WTC11 (cell line): ENCODE results near the gene AZIN2. TPM values are rescaled to one million over a fixed set of nuclear protein-coding genes. Genes with fewer than 3 reads are reported as not detected.

Source experiments
- ATAC-seq: fragments of 200-7000 bp; cut with Tn5 transposase; 2 replicates; pipeline ENCODE4 v1.10.0; 2021; ENCODE audit warnings: mild to moderate bottlenecking, moderate library complexity
- CTCF ChIA-PET: fragments of 300-600 bp; sonication (Branson Sonifier 250); formaldehyde crosslinking; loops from one replicate; lab custom pipeline; 2021; ENCODE audit warnings: antibody characterized with exemption; lab: Charles Lee
- POLR2A ChIA-PET: fragments of 350-600 bp; sonication (Branson Sonifier 250); formaldehyde crosslinking; loops from one replicate; lab custom pipeline; 2021; ENCODE audit warnings: antibody characterized with exemption; lab: Charles Lee
- DNase-seq: peaks from one replicate; pipeline ENCODE4 v3.0.0; 2021; ENCODE audit warnings: low spot score
- H3K27ac Mint-ChIP-seq: 2 replicates; pipeline ENCODE4 v1.8.0; 2021; ENCODE audit warnings: mixed read lengths
- H3K27me3 Mint-ChIP-seq: 2 replicates; pipeline ENCODE4 v1.8.0; 2021; ENCODE audit warnings: low read depth, mild to moderate bottlenecking, moderate library complexity, mixed read lengths
- H3K36me3 Mint-ChIP-seq: 2 replicates; pipeline ENCODE4 v1.8.0; 2021; ENCODE audit warnings: mixed read lengths
- H3K4me1 Mint-ChIP-seq: 2 replicates; pipeline ENCODE4 v1.8.0; 2022; ENCODE audit warnings: mixed read lengths
- H3K4me3 Mint-ChIP-seq: 2 replicates; pipeline ENCODE4 v1.8.0; 2021; ENCODE audit warnings: mild to moderate bottlenecking, moderate library complexity, mixed read lengths
- H3K9me3 Mint-ChIP-seq: 2 replicates; pipeline ENCODE4 v1.8.0; 2021; ENCODE audit warnings: mixed read lengths
- AFF4 ChIP-seq: sonication (generic); formaldehyde crosslinking; IDR thresholded peaks from 2 replicates; pipeline ENCODE4 v1.8.1; 2023; ENCODE audit warnings: mild to moderate bottlenecking, missing genetic modification reagents, borderline replicate concordance
- AR ChIP-seq: fragments of 250-450 bp; sonication (Bioruptor Pico); IDR thresholded peaks from 2 replicates; pipeline ENCODE4 v1.9.0; 2021; ENCODE audit warnings: mild to moderate bottlenecking
- ATF1 ChIP-seq: sonication (generic); formaldehyde crosslinking; IDR thresholded peaks from 2 replicates; pipeline ENCODE4 v1.8.1; 2023; ENCODE audit warnings: mild to moderate bottlenecking, moderate library complexity, missing genetic modification reagents
- CREB1 ChIP-seq: sonication (generic); formaldehyde crosslinking; IDR thresholded peaks from 2 replicates; pipeline ENCODE4 v1.8.0; 2023; ENCODE audit warnings: mild to moderate bottlenecking, missing genetic modification reagents
- FOXP4 ChIP-seq: sonication (generic); formaldehyde crosslinking; IDR thresholded peaks from 2 replicates; pipeline ENCODE4 v1.8.0; 2022; ENCODE audit warnings: mild to moderate bottlenecking, missing genetic modification reagents
- HMGXB4 ChIP-seq: sonication (generic); formaldehyde crosslinking; IDR thresholded peaks from 2 replicates; pipeline ENCODE4 v1.8.1; 2023; ENCODE audit warnings: mild to moderate bottlenecking, moderate library complexity, missing genetic modification reagents
- NFYB ChIP-seq: sonication (generic); formaldehyde crosslinking; conservative IDR thresholded peaks from 2 replicates; pipeline ENCODE4 v1.8.0; 2022; ENCODE audit warnings: low read depth, missing genetic modification reagents
- OVOL2 ChIP-seq: fragments of 250-450 bp; sonication (Bioruptor Pico); IDR thresholded peaks from 2 replicates; pipeline ENCODE4 v1.9.0; 2021; ENCODE audit warnings: mild to moderate bottlenecking, borderline replicate concordance
- RORB ChIP-seq: fragments of 250-450 bp; sonication (Bioruptor Pico); IDR thresholded peaks from 2 replicates; pipeline ENCODE4 v1.9.0; 2021; ENCODE audit warnings: mild to moderate bottlenecking
- SMAD3 ChIP-seq: sonication (generic); formaldehyde crosslinking; IDR thresholded peaks from 2 replicates; pipeline ENCODE4 v1.8.0; 2022; ENCODE audit warnings: missing genetic modification reagents, mild to moderate bottlenecking, borderline replicate concordance
- TCF7 ChIP-seq: sonication (generic); formaldehyde crosslinking; IDR thresholded peaks from 2 replicates; pipeline ENCODE4 v1.8.0; 2022; ENCODE audit warnings: mild to moderate bottlenecking, low read depth, missing genetic modification reagents, moderate library complexity
- TEAD1 ChIP-seq: sonication (generic); formaldehyde crosslinking; IDR thresholded peaks from 2 replicates; pipeline ENCODE4 v1.8.0; 2022; ENCODE audit warnings: mild to moderate bottlenecking, missing genetic modification reagents
- ZNF138 ChIP-seq: sonication (generic); formaldehyde crosslinking; conservative IDR thresholded peaks from 2 replicates; pipeline ENCODE4 v1.8.1; 2022; ENCODE audit warnings: mild to moderate bottlenecking, moderate library complexity, missing genetic modification reagents
- ZNF219 ChIP-seq: sonication (generic); formaldehyde crosslinking; IDR thresholded peaks from 2 replicates; pipeline ENCODE4 v1.8.0; 2023; ENCODE audit warnings: missing genetic modification reagents, mild to moderate bottlenecking, borderline replicate concordance
- ZNF232 ChIP-seq: sonication (generic); formaldehyde crosslinking; IDR thresholded peaks from 2 replicates; pipeline ENCODE4 v1.8.0; 2022; ENCODE audit warnings: mild to moderate bottlenecking, missing genetic modification reagents
- ZNF423 ChIP-seq: fragments of 250-450 bp; sonication (Bioruptor Pico); IDR thresholded peaks from 2 replicates; pipeline ENCODE4 v2.1.2; 2022; ENCODE audit warnings: mild to moderate bottlenecking, moderate library complexity
- total RNA-seq: library from RNA; stranded (reverse); gene quantifications from 3 replicates; pipeline ENCODE4 v1.2.3, GENCODE V29; 2021

The AZIN2 gene
- total RNA-seq, 1 experiment from 2014 or later: 1.7 TPM

GRCh38 chr1:33149453-33150190 is 68.7 kb downstream of the AZIN2 start:
- Mint-ChIP-seq H3K27me3 (no peaks in the 10 kb centered on the region), H3K4me3 (no peak overlapping the region), H3K4me1 (peaks cover 43% of the 10 kb centered on the region), H3K27ac (no peak overlapping the region), H3K9me3 (no peaks in the 10 kb centered on the region), H3K36me3 (peaks cover 13% of the 10 kb centered on the region)
- no peak for TF ChIP-seq SMAD3 (CRISPR knock-in tag)
- TF ChIP-seq CREB1: no peak
- TF ChIP-seq ZNF232: no peak
- no peak for TF ChIP-seq HMGXB4 (CRISPR knock-in tag)
- TF ChIP-seq OVOL2: no peak
- no peak for TF ChIP-seq RORB
- TF ChIP-seq ZNF138: no peak
- no peak for TF ChIP-seq AR (CRISPR knock-in tag)
- POLR2A ChIA-PET: no interaction called here
- DNase-seq (no peak), ATAC-seq (no peak)
- CTCF ChIA-PET: interaction anchor here (1.1 to 4.6 kb wide), 3 partner anchors 9 to 146 kb away, joined by 4 to 83 read pairs (median 7); partner anchors contain the start of gene TRIM62

GRCh38 chr1:33150522-33150921 is 69.6 kb downstream of the AZIN2 start:
- H3K27ac Mint-ChIP-seq: peak overlapping the region; percentile 6
- CTCF ChIA-PET: interaction anchor here (1.1 to 4.6 kb wide), 4 partner anchors 10 to 145 kb away, joined by 4 to 83 read pairs (median 6); partner anchors contain the start of gene TRIM62
- no peak for ATAC-seq

GRCh38 chr1:33151116-33151515 is 70.2 kb downstream of the AZIN2 start:
- peaks cover 13% of the 10 kb centered on the region for H3K36me3 Mint-ChIP-seq
- peaks cover 43% of the 10 kb centered on the region for H3K4me1 Mint-ChIP-seq
- H3K9me3 Mint-ChIP-seq: no peaks in the 10 kb centered on the region
- DNase-seq (no peak), ATAC-seq (peak; percentile 9)
- ChIA-PET POLR2A (interaction anchor here (0.8 kb wide), 1 partner anchor 31 kb away, joined by 3 read pairs; the partner anchor contains the start of gene TRIM62), CTCF (interaction anchor here (1.2 to 4.6 kb wide), 5 partner anchors 11 to 68 kb away, joined by 3 to 83 read pairs (median 7); partner anchors contain the start of gene TRIM62)
- H3K27me3 Mint-ChIP-seq: no peaks in the 10 kb centered on the region; the same call in 1 of the 2 replicates
- peak overlapping the region; percentile 91 for H3K27ac Mint-ChIP-seq
- H3K4me3 Mint-ChIP-seq: no peak overlapping the region
- TF ChIP-seq RORB (no peak), TCF7 (CRISPR knock-in tag) (no peak), ZNF219 (CRISPR knock-in tag) (no peak), OVOL2 (no peak), ATF1 (CRISPR knock-in tag) (no peak), TEAD1 (CRISPR knock-in tag) (no peak), AFF4 (no peak), ZNF423 (CRISPR knock-in tag) (no peak)

More at GRCh38 chr1:33150522-33150921, 69.6 kb downstream of the AZIN2 start:
- Mint-ChIP-seq H3K36me3 (peaks cover 13% of the 10 kb centered on the region), H3K4me1 (peaks cover 43% of the 10 kb centered on the region), H3K27me3 (no peaks in the 10 kb centered on the region), H3K4me3 (no peak overlapping the region), H3K9me3 (no peaks in the 10 kb centered on the region)
- TF ChIP-seq NFYB: no peak
- 0 out of 2 replicates have a peak, but pooled peaks have one; percentile 23 for TF ChIP-seq FOXP4 (CRISPR knock-in tag)
- POLR2A ChIA-PET: no interaction called here
- DNase-seq: no peak
